Astrocyte of the cerebellum (primary cell): ENCODE measurements around the gene HERPUD1.

Experiments
- DNase-seq: peaks from one replicate; pipeline ENCODE4 v3.0.0-alpha.2; 2011; ENCODE audit warnings: low read depth
- H3K4me3 ChIP-seq: 2 replicates; pipeline ENCODE4 v1.5.1; 2011; ENCODE audit warnings: mild to moderate bottlenecking, low read depth, low read length, moderate library complexity
- in situ Hi-C: cut with HindIII; loops from 2 replicates; pipeline ENCODE4 v1.10.0; 2017; ENCODE audit warnings: low sequenced_read_pairs
- TF ChIP-seq, protein P1 (sequence below): IDR thresholded peaks from 2 replicates; pipeline ENCODE4 v1.5.1; 2012; ENCODE audit warnings: low read length, low read depth, moderate library complexity, mild to moderate bottlenecking; ENCODE audit errors: missing control alignments

The HERPUD1 gene

GRCh38 chr16:56886826-56887225 is 45.1 kb upstream of the HERPUD1 start:
- H3K4me3 ChIP-seq: no peak overlapping the region
- no peak for DNase-seq
- in situ Hi-C loops: no loop called here
- TF ChIP-seq, protein P1, sequence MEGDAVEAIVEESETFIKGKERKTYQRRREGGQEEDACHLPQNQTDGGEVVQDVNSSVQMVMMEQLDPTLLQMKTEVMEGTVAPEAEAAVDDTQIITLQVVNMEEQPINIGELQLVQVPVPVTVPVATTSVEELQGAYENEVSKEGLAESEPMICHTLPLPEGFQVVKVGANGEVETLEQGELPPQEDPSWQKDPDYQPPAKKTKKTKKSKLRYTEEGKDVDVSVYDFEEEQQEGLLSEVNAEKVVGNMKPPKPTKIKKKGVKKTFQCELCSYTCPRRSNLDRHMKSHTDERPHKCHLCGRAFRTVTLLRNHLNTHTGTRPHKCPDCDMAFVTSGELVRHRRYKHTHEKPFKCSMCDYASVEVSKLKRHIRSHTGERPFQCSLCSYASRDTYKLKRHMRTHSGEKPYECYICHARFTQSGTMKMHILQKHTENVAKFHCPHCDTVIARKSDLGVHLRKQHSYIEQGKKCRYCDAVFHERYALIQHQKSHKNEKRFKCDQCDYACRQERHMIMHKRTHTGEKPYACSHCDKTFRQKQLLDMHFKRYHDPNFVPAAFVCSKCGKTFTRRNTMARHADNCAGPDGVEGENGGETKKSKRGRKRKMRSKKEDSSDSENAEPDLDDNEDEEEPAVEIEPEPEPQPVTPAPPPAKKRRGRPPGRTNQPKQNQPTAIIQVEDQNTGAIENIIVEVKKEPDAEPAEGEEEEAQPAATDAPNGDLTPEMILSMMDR: no peak

GRCh38 chr16:56888806-56889205 is 43.1 kb upstream of the HERPUD1 start:
- in situ Hi-C loops: no loop called here
- DNase-seq: no peak
- no peak overlapping the region for H3K4me3 ChIP-seq
- TF ChIP-seq, protein P1: no peak

- in situ Hi-C loops: no loop called here
- TF ChIP-seq, protein P1: no peak
- no peak overlapping the region for H3K4me3 ChIP-seq
- no peak for DNase-seq
Observed at GRCh38 chr16:56889206-56889605, 42.7 kb upstream of the HERPUD1 start.

- DNase-seq: no peak
- in situ Hi-C loops: no loop called here
- no peak overlapping the region for H3K4me3 ChIP-seq
- TF ChIP-seq, protein P1: no peak
Observed at GRCh38 chr16:56891685-56892084, 40.3 kb upstream of the HERPUD1 start.

DNA sequence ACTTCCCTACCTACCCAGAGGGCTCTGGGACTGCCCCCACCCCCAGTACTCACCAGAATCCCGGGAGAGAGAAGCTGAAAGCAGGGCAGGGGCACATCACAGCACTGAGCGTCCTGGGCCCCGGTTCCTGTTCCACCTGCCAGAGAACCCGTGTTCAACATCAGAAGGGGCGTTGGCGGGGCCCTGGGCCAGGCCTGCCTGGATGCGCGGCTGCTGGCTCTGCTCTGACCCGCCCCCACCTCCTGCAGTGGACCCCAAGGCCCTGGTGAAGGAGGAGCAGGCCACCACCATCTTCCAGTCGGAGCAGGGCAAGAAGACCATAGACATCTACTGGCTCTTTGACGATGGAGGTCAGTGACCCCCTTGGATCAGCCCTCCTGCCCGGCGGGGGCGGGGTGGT is 39.2 kb upstream of the HERPUD1 start:
- in situ Hi-C loops: no loop called here
- H3K4me3 ChIP-seq: no peak overlapping the region
- TF ChIP-seq, protein P1: no peak
- DNase-seq: no peak

GRCh38 chr16:56894331-56894917 is 37.5 kb upstream of the HERPUD1 start:
- TF ChIP-seq, protein P1: no peak
- no peak for DNase-seq
- H3K4me3 ChIP-seq: no peak overlapping the region
- in situ Hi-C loops: no loop called here
